ENCODE measurements around the gene TCP11L1. TPM values are rescaled to one million over a fixed set of nuclear protein-coding genes. Genes with fewer than 3 reads are reported as not detected.

Gene TCP11L1
- total and polyA plus RNA-seq, 2 experiments from 2014 or later: 23.4 to 39.8 TPM

GRCh38 chr11:33052231-33052630 lies 12.9 kb downstream of the TCP11L1 start:
- in situ Hi-C loops (cut with MboI): no loop called here
- Histone ChIP-seq H3K9me3 (ENCODE audit: low read depth) (no peaks in the 10 kb centered on the region), H3K79me2 (ENCODE audit: insufficient read depth) (peaks cover 41% of the 10 kb centered on the region; the same call in 1 of the 2 replicates), H3K9me2 (ENCODE audit: insufficient read depth) (no peaks in the 10 kb centered on the region), H4K20me1 (ENCODE audit: insufficient read depth) (no peaks in the 10 kb centered on the region), H3K27ac (no peak overlapping the region), H2AFZ (no peak overlapping the region), H3K27me3 (replicated peaks; ENCODE audit: insufficient read depth) (no peaks in the 10 kb centered on the region), H3K4me3 (no peak overlapping the region), H3K9ac (no peak overlapping the region), H3K36me3 (ENCODE audit: low read depth) (peaks cover 23% of the 10 kb centered on the region), H3F3A (ENCODE audit: insufficient read depth) (no peaks in the 10 kb centered on the region), H3K4me1 (ENCODE audit: insufficient read depth) (0 out of 2 replicates have a peak, but pooled peaks cover 2% of the 10 kb centered on the region), H3K4me2 (ENCODE audit: unreplicated experiment) (no peak overlapping the region)
- no peak for TF ChIP-seq EZH2phosphoT487 (IDR thresholded peaks at IDR 0.05; ENCODE audit: insufficient read depth, low read depth)
- DNase-seq: no peak
- WGBS, 2 experiments (ENCODE audit: low coverage in 1 of 2, low lambda C conversion rate in 2 of 2, missing lambda C conversion rate in 2 of 2): 69 to 80% methylated on average over 2 of the region's 2 CpGs

GRCh38 chr11:33055375-33055774 lies 16.0 kb downstream of the TCP11L1 start:
- TF ChIP-seq EZH2phosphoT487 (IDR thresholded peaks at IDR 0.05; ENCODE audit: insufficient read depth, low read depth) (no peak), EZH2 (IDR thresholded peaks at IDR 0.05; ENCODE audit: insufficient read depth, poor library complexity, severe bottlenecking) (no peak)
- H3K27ac ChIP-seq: no peak overlapping the region
- in situ Hi-C loops (cut with MboI): no loop called here
- no peaks in the 10 kb centered on the region for H4K20me1 ChIP-seq (ENCODE audit: insufficient read depth)
- no peaks in the 10 kb centered on the region for H3K9me2 ChIP-seq (ENCODE audit: insufficient read depth)
- peaks cover 25% of the 10 kb centered on the region; the same call in 1 of the 2 replicates for H3K79me2 ChIP-seq (ENCODE audit: insufficient read depth)
- H2AFZ ChIP-seq: no peak overlapping the region
- no peak overlapping the region for H3K4me2 ChIP-seq (ENCODE audit: unreplicated experiment)
- H3K36me3 ChIP-seq (ENCODE audit: low read depth): peaks cover 29% of the 10 kb centered on the region
- H3K4me1 ChIP-seq (ENCODE audit: insufficient read depth): peaks cover 6% of the 10 kb centered on the region; the same call in 1 of the 2 replicates
- DNase-seq: no peak
- H3K4me3 ChIP-seq: no peak overlapping the region
- H3F3A ChIP-seq (ENCODE audit: insufficient read depth): peaks cover 18% of the 10 kb centered on the region
- H3K9me3 ChIP-seq (ENCODE audit: low read depth): no peaks in the 10 kb centered on the region
- no peaks in the 10 kb centered on the region for H3K27me3 ChIP-seq (replicated peaks; ENCODE audit: insufficient read depth)
- no peak overlapping the region for H3K9ac ChIP-seq

GRCh38 chr11:33057284-33057683 lies 17.9 kb downstream of the TCP11L1 start:
- no peak for DNase-seq
- no peak overlapping the region for H2AFZ ChIP-seq
- H3K36me3 ChIP-seq (ENCODE audit: low read depth): peaks cover 29% of the 10 kb centered on the region
- H3K79me2 ChIP-seq (ENCODE audit: insufficient read depth): peaks cover 8% of the 10 kb centered on the region; the same call in 1 of the 2 replicates
- no peak overlapping the region for H3K4me3 ChIP-seq
- no peak overlapping the region for H3K4me2 ChIP-seq (ENCODE audit: unreplicated experiment)
- H3K9me2 ChIP-seq (ENCODE audit: insufficient read depth): no peaks in the 10 kb centered on the region
- peaks cover 22% of the 10 kb centered on the region for H3K4me1 ChIP-seq (ENCODE audit: insufficient read depth)
- H3F3A ChIP-seq (ENCODE audit: insufficient read depth): peaks cover 34% of the 10 kb centered on the region
- no peaks in the 10 kb centered on the region for H3K9me3 ChIP-seq (ENCODE audit: low read depth)
- H4K20me1 ChIP-seq (ENCODE audit: insufficient read depth): no peaks in the 10 kb centered on the region
- no peaks in the 10 kb centered on the region for H3K27me3 ChIP-seq (replicated peaks; ENCODE audit: insufficient read depth)
- TF ChIP-seq EZH2 (IDR thresholded peaks at IDR 0.05; ENCODE audit: insufficient read depth, poor library complexity, severe bottlenecking) (no peak), EZH2phosphoT487 (IDR thresholded peaks at IDR 0.05; ENCODE audit: insufficient read depth, low read depth) (no peak)
- H3K27ac ChIP-seq: no peak overlapping the region
- in situ Hi-C loops (cut with MboI): no loop called here
- H3K9ac ChIP-seq: no peak overlapping the region
- 100% methylated on average over 1 of the region's 1 CpG for WGBS, 2 experiments (ENCODE audit: low coverage in 1 of 2, low lambda C conversion rate in 2 of 2, missing lambda C conversion rate in 2 of 2)

- WGBS, 2 experiments (ENCODE audit: low coverage in 1 of 2, low lambda C conversion rate in 2 of 2, missing lambda C conversion rate in 2 of 2): 78% methylated on average over 5 of the region's 5 CpGs
- Histone ChIP-seq H3K4me3 (no peak overlapping the region), H4K20me1 (ENCODE audit: insufficient read depth) (no peaks in the 10 kb centered on the region), H3K36me3 (ENCODE audit: low read depth) (peaks cover 25% of the 10 kb centered on the region), H3K4me2 (ENCODE audit: unreplicated experiment) (no peak overlapping the region), H3K27me3 (replicated peaks; ENCODE audit: insufficient read depth) (no peaks in the 10 kb centered on the region), H3K9ac (no peak overlapping the region), H3K9me2 (ENCODE audit: insufficient read depth) (no peaks in the 10 kb centered on the region), H3K79me2 (ENCODE audit: insufficient read depth) (peaks cover 1% of the 10 kb centered on the region; the same call in 1 of the 2 replicates), H3K4me1 (ENCODE audit: insufficient read depth) (peaks cover 39% of the 10 kb centered on the region), H3K9me3 (ENCODE audit: low read depth) (no peaks in the 10 kb centered on the region), H3F3A (ENCODE audit: insufficient read depth) (peaks cover 50% of the 10 kb centered on the region), H3K27ac (no peak overlapping the region), H2AFZ (no peak overlapping the region)
- TF ChIP-seq EZH2phosphoT487 (IDR thresholded peaks at IDR 0.05; ENCODE audit: insufficient read depth, low read depth) (no peak), EZH2 (IDR thresholded peaks at IDR 0.05; ENCODE audit: insufficient read depth, poor library complexity, severe bottlenecking) (no peak)
- in situ Hi-C loops (cut with MboI): no loop called here
- no peak for DNase-seq
These were observed 20.1 kb downstream of the TCP11L1 start for GRCh38 chr11:33059331-33060007.
